Measurements from ENCODE around the gene FBXL7.

The FBXL7 gene

GRCh38 chr5:15797116-15797515 is 297.1 kb downstream of the FBXL7 start:
- Histone ChIP-seq H3K79me2 (ENCODE audit: insufficient read depth, low read length) (no peaks in the 10 kb centered on the region), H3K36me3 (ENCODE audit: low read length) (no peaks in the 10 kb centered on the region), H2AFZ (ENCODE audit: low read depth, low read length, severe bottlenecking) (no peak overlapping the region), H3K9me3 (ENCODE audit: insufficient read depth, low read length) (peaks cover 5% of the 10 kb centered on the region; the same call in 1 of the 2 replicates), H3K4me3 (ENCODE audit: insufficient read depth, low read length, poor library complexity, severe bottlenecking) (no peak overlapping the region), H3K27me3 (ENCODE audit: low read length) (no peaks in the 10 kb centered on the region), H3K27ac (ENCODE audit: low read depth, low read length) (no peak overlapping the region), H3F3A (ENCODE audit: insufficient read depth) (no peaks in the 10 kb centered on the region), H3K9ac (ENCODE audit: low read length) (no peak overlapping the region), H3K4me2 (ENCODE audit: low read depth, low read length, poor library complexity, severe bottlenecking) (no peak overlapping the region), H4K20me1 (ENCODE audit: low read depth, low read length) (no peaks in the 10 kb centered on the region), H3K9me2 (replicated peaks; ENCODE audit: insufficient read depth, low read length) (no peaks in the 10 kb centered on the region)
- TF ChIP-seq EZH2phosphoT487 (conservative IDR thresholded peaks at IDR 0.05; ENCODE audit: low read length) (no peak), CTCF (IDR thresholded peaks at IDR 0.05; ENCODE audit: insufficient read depth, low read length, poor library complexity, severe bottlenecking) (no peak)

DNA sequence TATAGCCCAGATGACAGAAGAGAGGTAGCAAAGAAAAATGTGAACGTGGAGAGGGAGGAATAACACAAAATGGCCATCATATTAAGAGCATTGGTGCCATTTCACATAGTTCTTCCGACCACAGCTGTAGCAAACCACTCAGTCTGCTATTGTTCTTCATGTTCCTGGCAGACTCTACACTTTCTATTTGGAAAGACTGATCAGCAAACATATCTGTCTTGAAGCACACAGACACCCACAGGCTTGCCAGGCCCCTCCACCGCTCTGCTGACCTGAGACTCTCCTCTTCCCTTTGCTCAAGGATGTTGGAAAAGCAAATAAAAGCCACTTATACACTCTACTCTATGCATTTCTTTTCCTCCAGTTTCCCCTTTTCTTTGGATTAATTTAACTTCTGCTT is 298.0 kb downstream of the FBXL7 start:
- TF ChIP-seq EZH2phosphoT487 (conservative IDR thresholded peaks at IDR 0.05; ENCODE audit: low read length) (no peak), CTCF (IDR thresholded peaks at IDR 0.05; ENCODE audit: insufficient read depth, low read length, poor library complexity, severe bottlenecking) (no peak)

GRCh38 chr5:15799014-15799413 is 299.0 kb downstream of the FBXL7 start:
- Histone ChIP-seq H3K27ac (ENCODE audit: low read depth, low read length) (no peak overlapping the region), H3K9me2 (replicated peaks; ENCODE audit: insufficient read depth, low read length) (no peaks in the 10 kb centered on the region), H4K20me1 (ENCODE audit: low read depth, low read length) (no peaks in the 10 kb centered on the region), H3K79me2 (ENCODE audit: insufficient read depth, low read length) (no peaks in the 10 kb centered on the region), H3K4me2 (ENCODE audit: low read depth, low read length, poor library complexity, severe bottlenecking) (no peak overlapping the region), H3K9me3 (ENCODE audit: insufficient read depth, low read length) (peaks cover 5% of the 10 kb centered on the region; the same call in 1 of the 2 replicates), H3K36me3 (ENCODE audit: low read length) (no peaks in the 10 kb centered on the region), H3K4me3 (ENCODE audit: insufficient read depth, low read length, poor library complexity, severe bottlenecking) (no peak overlapping the region), H3K27me3 (ENCODE audit: low read length) (no peaks in the 10 kb centered on the region), H3K9ac (ENCODE audit: low read length) (no peak overlapping the region), H2AFZ (ENCODE audit: low read depth, low read length, severe bottlenecking) (no peak overlapping the region), H3F3A (ENCODE audit: insufficient read depth) (no peaks in the 10 kb centered on the region)
- no peak for TF ChIP-seq CTCF (IDR thresholded peaks at IDR 0.05; ENCODE audit: insufficient read depth, low read length, poor library complexity, severe bottlenecking)
- no peak for TF ChIP-seq EZH2phosphoT487 (conservative IDR thresholded peaks at IDR 0.05; ENCODE audit: low read length)

More for the DNA sequence above, 298.0 kb downstream of the FBXL7 start:
- H3K9me2 ChIP-seq (replicated peaks; ENCODE audit: insufficient read depth, low read length) = no peaks in the 10 kb centered on the region
- no peaks in the 10 kb centered on the region for H4K20me1 ChIP-seq (ENCODE audit: low read depth, low read length)
- H3K9ac ChIP-seq (ENCODE audit: low read length) = no peak overlapping the region
- no peaks in the 10 kb centered on the region for H3K27me3 ChIP-seq (ENCODE audit: low read length)
- H3K4me3 ChIP-seq (ENCODE audit: insufficient read depth, low read length, poor library complexity, severe bottlenecking) = no peak overlapping the region
- peaks cover 5% of the 10 kb centered on the region; the same call in 1 of the 2 replicates for H3K9me3 ChIP-seq (ENCODE audit: insufficient read depth, low read length)
- no peaks in the 10 kb centered on the region for H3F3A ChIP-seq (ENCODE audit: insufficient read depth)
- no peak overlapping the region for H3K4me2 ChIP-seq (ENCODE audit: low read depth, low read length, poor library complexity, severe bottlenecking)
- no peaks in the 10 kb centered on the region for H3K36me3 ChIP-seq (ENCODE audit: low read length)
- H3K79me2 ChIP-seq (ENCODE audit: insufficient read depth, low read length) = no peaks in the 10 kb centered on the region
- H2AFZ ChIP-seq (ENCODE audit: low read depth, low read length, severe bottlenecking) = no peak overlapping the region
- H3K27ac ChIP-seq (ENCODE audit: low read depth, low read length) = no peak overlapping the region
